DMS153 treated with DMSO at 0.1 percent for 48 hours (cell line): ENCODE measurements around the gene TEKT5.

Source experiments
- DNase-seq: peaks from one replicate; lab custom pipeline; 2025; ENCODE audit not compliant: unreplicated experiment; lab: John Stamatoyannopoulos, UW

The TEKT5 gene

DNA sequence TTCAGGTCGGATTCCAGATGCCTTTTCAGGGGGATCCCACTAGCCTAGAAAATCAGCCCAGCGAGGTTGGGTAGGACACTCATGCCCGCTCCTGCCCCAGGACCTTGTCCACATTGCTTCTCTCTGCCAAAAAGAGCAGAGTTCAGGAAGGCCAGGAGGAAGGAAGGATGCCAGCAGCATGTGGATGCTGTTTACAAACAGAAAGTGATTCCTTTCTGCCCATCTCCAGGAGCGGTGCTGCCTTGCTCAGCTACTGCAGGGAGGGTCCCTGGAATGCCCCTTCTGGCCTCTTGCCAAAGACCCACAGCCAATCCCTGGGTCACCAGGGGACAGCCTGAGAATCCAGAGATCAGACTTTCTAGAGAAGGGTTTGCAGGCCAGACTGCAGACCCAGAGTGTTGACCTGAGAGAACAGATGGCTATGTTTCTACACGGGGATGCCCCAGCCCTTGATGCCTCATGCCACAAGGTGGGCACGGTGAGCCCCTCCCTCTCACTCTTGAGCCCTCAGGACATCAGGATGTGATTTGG is 82.0 kb downstream of the TEKT5 start:
- no peak for DNase-seq

DNA sequence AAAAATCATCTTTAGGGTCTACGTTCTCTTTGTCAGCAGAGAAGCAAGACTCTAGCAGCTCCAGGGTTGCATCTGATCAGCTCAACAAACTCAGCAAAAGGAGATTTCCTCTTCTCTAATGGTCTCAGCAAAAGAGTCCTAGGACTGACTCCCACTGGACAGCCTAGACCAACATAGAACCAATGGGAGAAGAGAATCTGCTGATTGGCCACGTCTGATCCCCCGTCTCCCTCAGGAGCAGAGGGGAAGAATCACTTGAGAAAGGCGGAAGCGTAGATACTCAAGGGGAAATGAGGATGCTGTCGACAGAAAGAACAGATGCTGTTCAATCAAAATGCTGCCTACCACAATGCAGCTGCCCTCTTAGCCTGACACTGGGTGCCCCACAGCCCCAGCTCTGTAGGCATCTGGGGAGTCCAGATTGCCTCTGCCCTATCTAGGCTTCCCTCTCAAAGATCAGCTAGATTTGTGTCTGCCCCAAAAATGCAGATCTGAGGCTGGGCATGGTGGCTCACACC is 82.8 kb downstream of the TEKT5 start:
- DNase-seq = no peak

DNA sequence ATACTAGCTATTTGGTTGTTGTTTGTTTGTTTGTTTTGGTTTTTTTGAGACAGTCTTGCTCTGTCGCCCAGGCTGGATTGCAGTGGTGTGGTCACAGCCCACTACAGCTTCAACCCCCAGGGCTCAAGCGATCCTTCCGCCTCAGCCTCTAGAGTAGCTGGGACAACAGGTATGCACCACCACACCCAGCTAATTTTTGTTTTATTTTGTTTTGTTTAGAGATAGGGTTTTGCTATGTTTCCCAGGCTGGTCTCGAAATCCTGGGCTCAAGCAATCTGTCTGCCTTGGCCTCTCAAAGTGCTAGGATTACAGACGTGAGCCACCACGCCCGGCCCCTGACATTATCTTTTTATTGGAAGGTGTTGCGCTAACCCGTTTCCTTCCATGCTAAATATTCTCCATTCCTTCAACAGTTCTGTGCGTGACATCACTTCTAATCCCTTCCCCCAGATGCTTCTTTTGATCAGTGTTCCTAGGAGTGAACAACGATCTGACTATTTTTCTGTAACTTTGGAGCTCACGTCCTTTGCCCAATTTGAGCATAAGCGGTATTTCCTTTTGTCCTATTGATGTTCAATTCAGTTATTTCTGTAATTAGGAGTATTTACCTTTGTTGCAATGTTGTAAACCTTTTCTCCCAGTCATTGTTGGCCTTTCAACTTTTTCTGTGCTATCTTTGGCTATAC is 84.1 kb downstream of the TEKT5 start:
- no peak for DNase-seq

DNA sequence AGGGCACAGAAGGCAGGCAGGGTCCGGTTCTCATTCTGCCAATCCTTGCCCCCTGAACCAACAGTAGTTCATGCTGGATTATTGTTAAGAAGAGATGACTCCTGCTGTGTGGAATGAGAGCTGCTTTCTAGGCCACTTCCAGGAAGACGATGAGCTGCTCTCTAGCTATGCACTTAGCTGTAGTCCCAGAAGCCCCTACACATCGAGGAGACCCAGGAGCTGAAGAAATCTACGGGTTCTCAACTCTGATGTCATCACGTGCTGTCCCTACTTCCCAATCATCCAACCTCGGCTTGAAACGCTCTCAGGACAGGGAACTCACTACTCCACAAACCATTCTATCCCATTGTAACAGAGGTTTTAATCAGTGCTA is 85.3 kb downstream of the TEKT5 start:
- DNase-seq = no peak

DNA sequence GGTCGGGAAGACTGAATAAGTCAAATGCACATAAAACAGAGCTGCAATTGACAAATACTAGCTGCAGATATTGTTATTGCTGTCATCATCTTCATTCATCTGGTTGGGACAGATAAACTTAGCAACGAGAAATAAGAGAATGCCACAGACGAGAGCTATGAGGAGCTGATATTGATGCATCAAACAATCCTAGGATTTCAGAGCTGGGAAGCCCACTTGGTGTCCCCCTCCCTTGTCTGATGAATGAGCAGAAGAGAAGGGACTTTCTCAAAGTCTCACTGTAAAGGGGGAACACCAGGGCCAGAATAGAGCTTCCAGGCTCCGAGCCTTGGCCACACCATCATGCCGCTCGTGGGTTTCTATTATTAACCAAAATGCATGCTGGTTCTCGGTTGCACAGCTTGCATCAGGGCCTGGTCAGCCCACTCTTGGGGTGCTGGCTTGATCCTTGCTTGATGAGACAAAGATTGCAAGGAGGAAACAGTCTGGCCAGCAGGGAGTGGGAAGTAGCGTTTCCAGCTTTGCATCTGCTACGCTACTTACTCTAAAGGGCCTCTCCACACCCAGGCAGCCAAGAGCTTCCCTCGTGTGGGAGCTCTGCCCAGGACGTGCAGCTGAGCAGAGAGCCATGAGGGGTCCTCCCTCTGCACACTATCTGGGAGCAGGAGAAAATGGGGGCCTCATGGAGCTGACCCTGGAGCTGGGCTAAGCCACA is 85.9 kb downstream of the TEKT5 start:
- no peak for DNase-seq

DNA sequence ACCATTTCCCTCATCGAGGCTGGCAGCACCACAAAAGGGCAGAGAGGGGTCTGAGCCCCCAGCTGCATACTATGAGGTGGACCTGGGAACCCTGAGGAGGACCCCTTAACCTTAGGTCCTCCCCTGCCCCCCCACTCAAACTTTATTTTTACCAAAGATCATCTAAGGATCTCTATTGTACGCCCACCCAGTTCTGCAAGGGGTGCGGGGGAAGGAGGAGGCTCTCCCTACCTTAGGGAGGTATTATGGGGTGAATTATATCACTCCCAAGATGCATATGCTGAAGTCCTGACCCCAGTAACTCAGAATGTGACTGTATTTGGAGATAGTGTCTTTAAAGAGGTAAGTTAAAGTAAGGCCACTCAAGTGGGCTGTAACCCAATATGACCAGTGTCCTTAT is 87.6 kb downstream of the TEKT5 start:
- DNase-seq = no peak

DNA sequence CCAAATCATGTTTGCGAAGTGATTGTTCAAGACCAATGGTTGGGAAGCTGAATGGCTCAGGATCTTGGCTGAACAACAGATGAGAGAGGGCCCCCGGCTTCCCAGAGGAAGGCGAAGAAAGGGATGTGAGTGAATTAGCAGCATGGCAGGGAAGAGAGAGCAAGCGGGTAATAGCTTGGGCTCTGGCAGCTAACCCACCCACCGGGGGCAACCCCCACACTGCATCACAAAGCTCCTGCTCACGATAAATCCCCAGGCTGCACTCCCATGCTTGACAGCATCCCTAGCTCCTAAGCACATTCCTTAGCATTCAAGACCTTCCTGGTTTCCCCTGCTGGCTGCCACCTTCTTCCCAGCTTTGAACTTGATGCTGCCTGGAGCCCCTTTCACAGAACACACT is 88.1 kb downstream of the TEKT5 start:
- no peak for DNase-seq

DNA sequence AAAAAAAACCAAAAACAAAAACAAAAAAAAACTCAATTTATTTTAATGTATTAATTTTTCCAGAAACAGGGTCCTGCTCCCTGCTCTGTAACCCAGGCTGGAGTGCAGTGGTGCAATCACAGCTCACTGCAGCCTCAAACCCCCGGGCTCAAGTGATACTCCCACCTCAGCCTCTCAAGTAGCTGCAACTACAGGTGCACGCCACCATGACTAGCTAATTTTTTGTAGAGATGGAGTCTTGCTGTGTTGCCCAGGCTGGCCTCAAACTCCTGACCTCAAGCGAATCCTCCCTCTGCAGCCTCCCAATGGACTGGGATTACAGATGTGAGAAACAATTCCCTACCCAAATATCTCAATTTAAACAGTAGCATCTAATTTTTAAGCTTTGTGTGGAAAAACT is 89.1 kb downstream of the TEKT5 start:
- no peak for DNase-seq

DNA sequence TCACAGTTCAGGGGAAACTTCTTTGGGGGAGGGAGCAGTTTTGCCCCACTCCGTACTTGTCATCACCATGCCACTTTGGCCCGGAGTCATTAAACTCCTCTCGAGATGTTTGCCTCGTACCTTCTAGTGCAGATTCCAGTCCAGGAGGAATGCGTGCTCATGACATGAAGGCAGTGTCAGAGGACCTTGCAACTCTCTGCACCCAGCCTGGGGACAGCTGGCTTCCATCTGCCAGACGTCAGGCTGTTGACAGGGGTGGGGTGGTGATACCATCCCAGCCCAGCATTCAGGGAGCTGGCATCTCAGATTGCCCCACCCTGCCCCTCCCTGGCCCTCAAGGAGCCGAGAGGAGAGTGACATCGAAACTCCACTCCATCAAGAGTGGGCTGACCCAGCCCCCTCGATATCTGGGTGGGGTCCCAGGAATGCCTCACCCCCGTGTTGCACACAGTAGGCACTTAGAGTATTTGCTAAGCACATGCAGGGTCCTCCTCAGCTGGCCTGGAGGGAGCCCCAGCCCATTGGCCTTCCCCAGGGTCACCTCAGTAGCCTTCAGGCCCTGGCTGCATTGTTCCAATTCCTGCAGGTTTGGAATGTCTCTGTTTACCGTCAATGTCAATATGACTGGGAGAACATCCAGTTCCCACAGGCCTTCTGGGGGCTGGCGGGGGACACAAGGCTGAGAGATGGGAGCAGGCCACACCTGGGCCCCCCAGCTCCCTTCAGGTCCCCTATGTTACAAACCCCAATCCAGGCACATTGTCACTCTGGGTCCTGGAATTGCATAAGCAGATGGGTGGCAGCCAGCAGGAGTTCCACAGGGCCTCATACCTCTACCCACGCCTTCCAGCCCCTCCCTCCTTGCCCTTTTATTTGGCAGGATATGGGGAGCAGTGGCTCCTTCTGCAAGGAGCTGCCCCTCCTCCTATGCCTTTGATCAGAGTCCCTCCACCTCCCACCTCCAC is 93.0 kb downstream of the TEKT5 start:
- no peak for DNase-seq

DNA sequence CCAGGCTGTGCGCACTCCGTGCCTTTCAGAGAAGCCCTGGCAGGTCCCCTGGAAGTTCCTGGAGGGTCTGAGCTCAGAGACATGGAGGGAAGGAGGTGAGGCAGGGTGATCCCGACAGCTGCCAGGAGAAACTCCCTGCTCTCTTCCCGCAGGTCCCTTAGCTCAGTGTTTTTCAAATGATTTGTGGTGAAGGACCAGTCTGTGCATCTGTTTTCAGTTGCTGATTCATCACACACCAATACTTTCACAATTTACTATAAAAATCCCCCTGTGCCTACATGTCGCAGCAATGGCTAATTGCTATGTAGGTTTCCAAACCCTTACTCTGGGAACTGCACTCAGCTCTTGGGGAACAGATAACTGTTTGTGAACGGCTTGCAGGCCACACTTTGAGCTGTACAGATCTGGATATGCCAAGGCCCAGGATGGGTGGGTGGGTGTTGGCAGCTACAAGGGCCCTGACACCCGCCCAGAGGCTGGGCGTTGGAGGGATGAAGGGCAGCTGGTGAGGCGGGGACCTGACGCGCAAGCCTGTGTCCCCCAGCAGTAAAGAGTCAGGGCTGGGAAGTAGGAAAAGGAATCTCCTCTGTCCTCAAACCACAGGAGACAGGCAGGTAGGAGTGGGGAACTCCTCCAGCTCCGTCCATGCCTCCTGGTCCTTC is 93.8 kb downstream of the TEKT5 start:
- DNase-seq = no peak

DNA sequence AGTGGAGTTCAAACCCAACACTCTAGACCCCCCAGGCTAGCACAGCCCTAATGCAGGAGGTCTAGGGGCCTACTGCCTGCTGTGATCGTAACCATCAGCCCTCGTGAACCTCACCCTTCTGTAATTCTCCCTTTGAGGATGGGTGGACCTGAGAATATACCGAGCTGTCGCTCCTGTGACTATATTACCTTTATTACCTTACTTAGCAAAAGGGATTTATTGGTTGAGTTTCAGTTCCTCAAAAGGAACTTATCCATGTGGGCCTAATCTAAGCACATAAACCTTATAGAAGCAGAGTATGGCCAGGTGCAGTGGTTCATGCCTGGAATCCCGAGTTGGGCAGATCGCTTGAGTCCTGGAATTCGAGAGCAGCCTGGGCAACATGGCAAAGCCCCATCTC is 95.1 kb downstream of the TEKT5 start:
- DNase-seq = no peak

DNA sequence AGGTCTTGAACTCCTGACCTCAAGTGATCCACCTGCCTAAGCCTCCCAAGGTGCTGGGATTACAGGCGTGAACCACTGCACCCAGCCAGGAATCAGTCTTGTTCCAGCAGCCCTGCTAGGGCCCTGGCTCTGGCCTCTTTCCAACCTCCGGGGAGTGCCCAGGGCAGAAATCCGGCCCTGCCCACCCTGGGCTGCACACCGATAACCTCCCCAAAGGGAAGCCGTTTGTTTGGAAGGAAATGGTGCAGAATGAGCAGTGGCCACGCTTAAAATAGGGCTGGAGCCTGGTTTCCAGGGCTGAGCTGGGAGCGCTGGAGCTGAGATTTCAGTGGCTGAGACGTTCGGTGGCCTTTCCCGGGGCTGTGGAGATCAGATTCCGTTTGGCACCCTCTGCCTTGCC is 96.6 kb downstream of the TEKT5 start:
- no peak for DNase-seq

DNA sequence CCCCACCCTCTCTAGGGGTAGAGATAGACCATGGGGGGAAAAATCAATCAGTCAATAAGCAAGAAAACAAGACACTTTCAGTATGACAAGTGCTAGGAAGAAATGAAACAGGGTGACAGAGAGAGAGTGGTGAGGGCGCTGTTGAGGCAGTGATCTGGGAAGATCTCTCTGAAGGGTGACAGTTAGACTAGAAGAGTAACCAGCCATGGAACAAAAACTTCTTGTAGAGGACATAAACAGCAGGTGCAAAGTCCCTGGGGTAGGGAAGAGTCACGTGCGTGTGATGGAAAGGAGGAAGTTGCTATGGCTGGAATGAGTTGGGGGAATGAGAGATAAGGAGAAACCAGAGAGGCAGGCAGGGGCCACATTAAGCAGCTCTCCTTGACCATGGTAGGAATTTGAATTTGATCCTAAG is 97.5 kb downstream of the TEKT5 start:
- no peak for DNase-seq

DNA sequence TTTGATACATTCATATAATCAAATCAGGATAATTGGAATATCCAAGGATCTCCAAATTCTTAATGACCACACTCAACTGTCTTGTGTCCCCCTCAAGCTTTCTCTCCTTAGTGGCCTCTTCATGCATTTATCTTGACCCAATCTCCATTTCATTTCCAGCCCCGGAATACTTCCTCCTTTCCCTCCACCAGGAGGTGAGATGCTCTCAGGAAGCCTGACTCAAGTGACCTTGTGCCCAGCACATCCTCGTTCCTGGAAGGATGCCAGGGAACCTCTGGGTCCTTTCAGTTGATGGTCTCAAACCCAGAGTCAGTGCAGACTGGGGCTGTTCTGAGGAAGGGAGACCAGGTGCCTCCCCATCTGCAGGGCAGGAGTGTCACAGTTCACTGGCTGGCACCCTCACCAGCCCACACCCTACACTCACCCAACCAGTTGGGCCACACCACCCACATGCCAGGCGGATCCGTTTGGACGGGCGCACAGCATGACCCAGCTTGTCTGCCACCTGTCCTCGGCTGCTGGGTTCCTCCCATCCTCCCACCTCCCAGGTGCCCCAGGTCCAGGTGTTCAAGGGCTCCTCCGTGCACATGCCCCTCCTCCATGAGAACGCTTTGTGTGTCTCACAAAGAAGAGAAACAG is 100.3 kb downstream of the TEKT5 start:
- peak; percentile 40 for DNase-seq

DNA sequence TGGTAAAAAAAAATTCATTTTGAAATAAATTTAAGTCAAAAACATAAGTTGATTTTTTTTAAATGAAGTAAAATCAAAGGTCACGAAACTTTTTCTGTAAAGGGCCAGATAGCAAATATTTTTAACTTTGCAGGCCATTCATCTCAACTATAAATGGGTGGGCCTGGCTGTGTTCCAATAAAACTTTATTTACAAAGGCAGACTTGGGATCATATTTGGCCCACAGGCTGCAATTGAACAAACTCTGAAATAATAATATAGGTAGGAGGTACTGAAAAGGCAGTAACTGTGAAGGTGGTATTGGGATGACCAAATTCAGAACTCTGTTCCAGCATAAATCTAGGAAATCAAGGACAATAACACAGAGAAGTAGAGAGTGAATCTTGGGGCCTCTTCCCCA is 102.1 kb downstream of the TEKT5 start:
- DNase-seq = no peak

DNA sequence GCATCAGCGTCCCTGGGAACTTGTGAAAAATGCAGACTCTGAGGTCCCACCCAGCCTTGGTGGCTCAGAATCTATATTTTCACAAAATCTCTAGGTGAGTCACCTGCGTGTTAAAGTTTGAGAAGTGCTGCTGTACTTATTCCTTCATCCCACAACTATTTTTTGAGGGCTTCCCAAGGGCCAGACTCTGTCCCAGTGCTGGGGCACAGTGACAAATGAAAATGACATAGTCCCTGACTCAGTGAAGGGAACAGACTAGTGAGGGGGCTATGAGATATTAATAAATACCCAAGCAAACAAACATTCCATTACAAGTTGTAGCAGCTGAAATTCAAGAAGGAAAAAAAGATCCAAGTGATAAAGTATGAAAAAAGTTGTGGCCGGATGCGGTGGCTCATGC is 104.4 kb downstream of the TEKT5 start:
- DNase-seq = no peak

DNA sequence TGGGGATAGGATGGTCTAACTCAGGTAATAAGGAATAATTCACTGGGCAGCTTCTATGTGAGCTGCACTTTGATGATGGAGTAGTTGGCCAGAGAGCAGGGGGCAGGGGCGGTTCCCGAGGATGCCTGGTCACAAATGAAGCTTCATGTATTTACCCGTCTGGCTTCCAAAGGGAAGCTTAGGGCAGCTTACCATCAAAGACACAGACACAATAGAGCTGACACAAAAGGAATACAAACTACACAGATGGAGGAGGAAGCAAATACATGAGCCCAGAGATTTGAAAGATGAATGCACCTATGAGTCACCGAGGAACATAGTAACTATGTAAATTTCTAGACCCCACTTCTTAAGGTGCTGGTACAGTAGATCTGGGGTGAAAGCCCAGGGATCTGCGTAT is 105.6 kb downstream of the TEKT5 start:
- DNase-seq = no peak

DNA sequence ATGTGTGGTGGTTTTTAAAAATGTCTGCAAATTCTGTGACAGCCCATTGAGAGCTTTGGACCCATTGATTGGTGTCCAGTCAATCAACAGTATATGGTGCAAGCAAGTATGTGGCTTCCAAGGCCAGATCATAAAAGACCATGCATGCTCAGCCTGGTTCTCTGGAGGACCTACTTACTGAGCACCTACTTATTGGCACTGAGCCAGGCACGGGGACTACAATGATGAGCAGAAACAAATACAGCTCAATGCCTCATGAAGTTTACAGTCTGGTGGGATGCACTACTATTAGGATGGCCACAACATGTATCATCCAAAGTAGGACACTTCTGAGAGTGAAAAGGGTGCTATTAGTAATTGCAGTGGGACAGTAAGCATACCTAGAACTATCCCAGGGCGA is 107.1 kb downstream of the TEKT5 start:
- no peak for DNase-seq

DNA sequence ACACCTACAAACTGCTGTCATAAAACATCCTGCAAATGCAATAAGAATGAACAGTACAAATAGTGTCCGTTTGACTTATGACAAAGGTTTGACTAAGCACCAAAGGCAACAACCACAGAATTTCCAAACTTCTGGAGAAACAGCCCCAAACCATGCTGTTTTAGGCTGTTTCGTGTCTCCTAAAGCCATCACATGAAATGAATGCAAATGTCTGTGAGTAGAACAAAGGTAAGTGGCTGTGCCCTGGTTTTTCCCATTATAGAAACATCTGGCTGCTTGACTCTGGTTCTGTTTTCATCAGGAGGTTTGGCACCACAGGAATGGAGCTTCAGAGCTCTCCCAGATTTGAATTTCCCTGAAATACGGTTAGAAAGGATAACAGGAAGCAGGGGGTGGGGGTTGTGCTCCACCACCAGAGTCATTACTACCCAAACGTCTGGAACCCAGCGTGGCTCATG is 109.7 kb downstream of the TEKT5 start:
- no peak for DNase-seq

DNA sequence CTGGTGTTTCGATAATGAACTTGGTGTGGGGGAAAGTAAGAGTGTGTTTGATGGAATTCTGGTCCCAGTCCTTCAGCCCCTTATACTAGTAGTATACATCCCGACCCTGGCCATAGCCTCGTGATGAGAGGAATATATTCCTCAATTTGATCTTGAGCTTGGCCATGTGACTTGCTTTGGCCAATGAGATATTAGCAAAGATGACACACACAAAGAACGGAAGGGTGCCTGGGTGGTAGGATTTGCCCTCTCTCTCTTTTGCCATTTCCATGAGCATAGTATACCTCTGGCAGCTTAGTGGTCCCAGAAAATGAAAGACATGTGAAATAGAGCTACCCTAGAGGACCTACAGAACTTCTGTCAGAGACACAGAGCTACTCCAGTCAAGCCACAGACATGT is 111.5 kb downstream of the TEKT5 start:
- no peak for DNase-seq
